Lower leg skin (tissue), 3 donors: ENCODE measurements around the gene EEF1B2.

Experiments used
- CTCF ChIP-seq, 3 donors: fragments of 450-650 bp; IDR thresholded peaks; one replicate each; pipeline ENCODE4 v1.5.1; 2016; ENCODE audit warnings: antibody characterized with exemption in 3 of 3, mild to moderate bottlenecking in 3 of 3, moderate library complexity in 2 of 3
- POLR2A ChIP-seq, 2 donors: fragments of 450-650 bp; IDR thresholded peaks; one replicate each; pipeline ENCODE4 v1.6.1; 2016 to 2017; ENCODE audit warnings: antibody characterized with exemption in 2 of 2, mild to moderate bottlenecking in 1 of 2, moderate library complexity in 1 of 2

GRCh38 chr2:206203331-206203730 lies 43.6 kb downstream of the EEF1B2 start:
- TF ChIP-seq CTCF (IDR thresholded peaks at IDR 0.05): no peak
- no peak for TF ChIP-seq POLR2A (IDR thresholded peaks at IDR 0.05)
